H9 (cell line): ENCODE data around the gene CDKN3. TPM values are rescaled to one million over a fixed set of nuclear protein-coding genes. Genes with fewer than 3 reads are reported as not detected.

Source experiments
- DNase-seq: peaks from one replicate; pipeline ENCODE4 v3.0.0-alpha.2; 2017
- H2AFZ ChIP-seq: one replicate; pipeline ENCODE4 v1.6.1; 2013; ENCODE audit warnings: mild to moderate bottlenecking, low read length, control low read depth, moderate library complexity
- H2AK5ac ChIP-seq: 2 replicates; pipeline ENCODE4 v1.6.1; 2013; ENCODE audit warnings: low read length, control low read depth, mixed read lengths; ENCODE audit not compliant: insufficient read length
- H2BK120ac ChIP-seq: one replicate; pipeline ENCODE4 v1.6.1; 2013; ENCODE audit warnings: low read depth, mild to moderate bottlenecking, low read length, control low read depth, inconsistent platforms; ENCODE audit not compliant: poor library complexity, severe bottlenecking
- H2BK12ac ChIP-seq: 2 replicates; pipeline ENCODE4 v1.6.1; 2013; ENCODE audit warnings: low read length, control low read depth, mixed read lengths, low read depth; ENCODE audit not compliant: insufficient read length
- H2BK15ac ChIP-seq: 2 replicates; pipeline ENCODE4 v1.6.1; 2013; ENCODE audit warnings: low read depth, low read length, control low read depth
- H2BK20ac ChIP-seq: one replicate; pipeline ENCODE4 v1.6.1; 2013; ENCODE audit warnings: low read depth, mild to moderate bottlenecking, low read length, control low read depth, inconsistent platforms; ENCODE audit not compliant: poor library complexity, severe bottlenecking
- H2BK5ac ChIP-seq: 2 replicates; pipeline ENCODE4 v1.6.1; 2013; ENCODE audit warnings: low read length, control low read depth, mixed read lengths; ENCODE audit not compliant: insufficient read length
- H3K14ac ChIP-seq: 2 replicates; pipeline ENCODE4 v1.6.1; 2013; ENCODE audit warnings: low read length, control low read depth; ENCODE audit not compliant: insufficient read depth
- H3K18ac ChIP-seq: 2 replicates; pipeline ENCODE4 v1.6.1; 2013; ENCODE audit warnings: low read depth, mild to moderate bottlenecking, mixed read lengths, low read length, control low read depth; ENCODE audit not compliant: insufficient read length
- H3K23ac ChIP-seq: 2 replicates; pipeline ENCODE4 v1.6.1; 2013; ENCODE audit warnings: low read length, control low read depth, mixed read lengths, low read depth; ENCODE audit not compliant: insufficient read length
- H3K23me2 ChIP-seq: 2 replicates; pipeline ENCODE4 v1.6.1; 2013; ENCODE audit warnings: low read depth, mild to moderate bottlenecking, mixed read lengths, low read length, control low read depth; ENCODE audit not compliant: insufficient read length, poor library complexity, severe bottlenecking
- H3K27ac ChIP-seq: 2 replicates; pipeline ENCODE4 v1.5.1; 2013; ENCODE audit warnings: low read length, control low read depth, mixed read lengths, low read depth; ENCODE audit not compliant: insufficient read length
- H3K27me3 ChIP-seq: 2 replicates; pipeline ENCODE4 v1.6.1; 2013; ENCODE audit warnings: low read length, control low read depth, inconsistent platforms; ENCODE audit not compliant: insufficient read depth
- H3K4ac ChIP-seq: 2 replicates; pipeline ENCODE4 v1.6.1; 2013; ENCODE audit warnings: low read depth, mild to moderate bottlenecking, control low read depth, inconsistent platforms, low read length, moderate library complexity
- H3K4me1 ChIP-seq: 2 replicates; pipeline ENCODE4 v1.6.1; 2013; ENCODE audit warnings: low read length, control low read depth, inconsistent platforms; ENCODE audit not compliant: insufficient read depth
- H3K4me2 ChIP-seq: 2 replicates; pipeline ENCODE4 v1.6.1; 2013; ENCODE audit warnings: low read length, control low read depth, mixed read lengths; ENCODE audit not compliant: insufficient read length, insufficient read depth
- H3K56ac ChIP-seq: 2 replicates; pipeline ENCODE4 v1.6.1; 2013; ENCODE audit warnings: low read depth, mild to moderate bottlenecking, mixed read lengths, low read length, control low read depth; ENCODE audit not compliant: insufficient read length
- H3K79me1 ChIP-seq: 2 replicates; pipeline ENCODE4 v1.6.1; 2013; ENCODE audit warnings: low read depth, mild to moderate bottlenecking, moderate library complexity, low read length, control low read depth, inconsistent platforms; ENCODE audit not compliant: insufficient read depth, poor library complexity, severe bottlenecking
- H3K79me2 ChIP-seq: 2 replicates; pipeline ENCODE4 v1.6.1; 2013; ENCODE audit warnings: low read length, control low read depth, inconsistent platforms; ENCODE audit not compliant: insufficient read depth
- H3K9ac ChIP-seq: 2 replicates; pipeline ENCODE4 v1.6.1; 2013; ENCODE audit warnings: low read length, control low read depth, mixed read lengths; ENCODE audit not compliant: insufficient read length; ENCODE audit errors: extremely low read depth
- H3K9me3 ChIP-seq: one replicate; pipeline ENCODE4 v1.6.1; 2013; ENCODE audit warnings: low read depth, low read length, inconsistent platforms; ENCODE audit not compliant: control insufficient read depth
- H3T11ph ChIP-seq: one replicate; pipeline ENCODE4 v1.6.1; 2013; ENCODE audit warnings: mild to moderate bottlenecking, low read length, control low read depth, inconsistent platforms
- H4K20me1 ChIP-seq: one replicate; pipeline ENCODE4 v1.6.1; 2013; ENCODE audit not compliant: control insufficient read depth, insufficient read length, insufficient read depth
- H4K5ac ChIP-seq: 2 replicates; pipeline ENCODE4 v1.6.1; 2013; ENCODE audit warnings: low read depth, mild to moderate bottlenecking, mixed read lengths, low read length, control low read depth; ENCODE audit not compliant: insufficient read length
- H4K8ac ChIP-seq: replicated peaks from 2 replicates; pipeline ENCODE4 v1.6.1; 2013; ENCODE audit warnings: low read length, control low read depth, mixed read lengths, low read depth; ENCODE audit not compliant: insufficient read length
- H4K91ac ChIP-seq: 2 replicates; pipeline ENCODE4 v1.6.1; 2013; ENCODE audit warnings: low read depth, mild to moderate bottlenecking, moderate library complexity, mixed read lengths, low read length, control low read depth; ENCODE audit not compliant: insufficient read length
- H3K27ac Mint-ChIP-seq, 3 experiments: 2 replicates in 2 of 3; 3 replicates in 1 of 3; pipeline ENCODE4 v1.8.0; 2020 to 2021; ENCODE audit warnings: mixed read lengths in 3 of 3, mild to moderate bottlenecking in 1 of 3, moderate library complexity in 1 of 3
- H3K27me3 Mint-ChIP-seq: 2 replicates; pipeline ENCODE4 v1.8.0; 2021; ENCODE audit warnings: low read depth, mild to moderate bottlenecking, moderate library complexity, mixed read lengths
- H3K36me3 Mint-ChIP-seq, 3 experiments: 2 replicates in 2 of 3; 3 replicates in 1 of 3; pipeline ENCODE4 v1.8.0; 2020 to 2021; ENCODE audit warnings: low read depth in 3 of 3, mixed read lengths in 3 of 3; ENCODE audit not compliant: insufficient read depth in 1 of 3
- H3K4me1 Mint-ChIP-seq, 2 experiments: 2 replicates each; pipeline ENCODE4 v1.8.0; 2020; ENCODE audit warnings: mixed read lengths in 2 of 2
- H3K4me3 Mint-ChIP-seq, 2 experiments: 2 replicates in 1 of 2; 3 replicates in 1 of 2; pipeline ENCODE4 v1.8.0; 2020 to 2021; ENCODE audit warnings: mild to moderate bottlenecking in 2 of 2, mixed read lengths in 2 of 2, moderate library complexity in 1 of 2
- H3K9me3 Mint-ChIP-seq, 2 experiments: 2 replicates in 1 of 2; 3 replicates in 1 of 2; pipeline ENCODE4 v1.8.0; 2020; ENCODE audit warnings: mild to moderate bottlenecking in 2 of 2, mixed read lengths in 2 of 2, moderate library complexity in 1 of 2
- CTCF ChIP-seq: fragments of 200-600 bp; sonication (generic); conservative IDR thresholded peaks from 3 replicates; pipeline ENCODE4 v1.8.0; 2021; ENCODE audit warnings: antibody characterized with exemption, mild to moderate bottlenecking
- WGBS: extraction: QIAGEN DNeasy Blood & Tissue Kit; methylation state at CpG from one replicate; pipeline ENCODE4 v1.1.7; 2013; ENCODE audit warnings: missing lambda C conversion rate, low lambda C conversion rate, mixed read lengths; ENCODE audit not compliant: insufficient read length; ENCODE audit errors: extremely low coverage; 5-methylcytosine and 5-hydroxymethylcytosine counted together
- total RNA-seq: library from RNA; stranded (reverse); gene quantifications from 2 replicates; pipeline ENCODE4 v1.2.1, GENCODE V29; 2021

The CDKN3 gene
- total RNA-seq, 1 experiment from 2014 or later = 45.9 TPM

- Histone ChIP-seq H3K18ac (no peak overlapping the region), H3K23ac (no peak overlapping the region), H3K27me3 (no peaks in the 10 kb centered on the region), H3K4me2 (no peak overlapping the region), H3K27ac (no peak overlapping the region), H4K91ac (no peak overlapping the region), H4K5ac (no peak overlapping the region), H3K14ac (no peak overlapping the region), H4K8ac (no peak overlapping the region), H4K20me1 (no peaks in the 10 kb centered on the region), H2AK5ac (no peak overlapping the region), H3T11ph (no peak overlapping the region), H2BK12ac (no peak overlapping the region), H3K4ac (no peak overlapping the region), H2BK20ac (no peak overlapping the region), H2AFZ (no peak overlapping the region), H3K79me2 (no peaks in the 10 kb centered on the region), H2BK5ac (no peak overlapping the region), H3K79me1 (no peaks in the 10 kb centered on the region), H3K56ac (no peak overlapping the region), H2BK15ac (no peak overlapping the region), H3K9me3 (no peaks in the 10 kb centered on the region), H3K4me1 (no peaks in the 10 kb centered on the region), H3K23me2 (no peaks in the 10 kb centered on the region), H2BK120ac (no peak overlapping the region), H3K9ac (no peak overlapping the region)
- WGBS = no CpG with 5 or more reads among the region's 4 CpGs
- H3K9me3 Mint-ChIP-seq = no peaks in the 10 kb centered on the region
- H3K4me1 Mint-ChIP-seq = peaks cover 5 to 10% of the 10 kb centered on the region in 2 experiments; a peak in 3 of 4 replicates
- no peaks in the 10 kb centered on the region for H3K36me3 Mint-ChIP-seq
- no peak overlapping the region for H3K27ac Mint-ChIP-seq
- DNase-seq = no peak
- TF ChIP-seq CTCF = no peak
- peaks cover 4% of the 10 kb centered on the region for H3K27me3 Mint-ChIP-seq
- H3K4me3 Mint-ChIP-seq = no peak overlapping the region
These were observed 13.0 kb upstream of the CDKN3 start for GRCh38 chr14:54383835-54384234.
